ENCODE measurements around the gene GID4. TPM values are rescaled to one million over a fixed set of nuclear protein-coding genes. Genes with fewer than 3 reads are reported as not detected.

Gene GID4
- total and polyA plus RNA-seq, 2 of the 13 experiments (the other 11 are each of a cell fraction or from before 2014, with no cell fraction given): 4.3 to 6.1 TPM

DNA sequence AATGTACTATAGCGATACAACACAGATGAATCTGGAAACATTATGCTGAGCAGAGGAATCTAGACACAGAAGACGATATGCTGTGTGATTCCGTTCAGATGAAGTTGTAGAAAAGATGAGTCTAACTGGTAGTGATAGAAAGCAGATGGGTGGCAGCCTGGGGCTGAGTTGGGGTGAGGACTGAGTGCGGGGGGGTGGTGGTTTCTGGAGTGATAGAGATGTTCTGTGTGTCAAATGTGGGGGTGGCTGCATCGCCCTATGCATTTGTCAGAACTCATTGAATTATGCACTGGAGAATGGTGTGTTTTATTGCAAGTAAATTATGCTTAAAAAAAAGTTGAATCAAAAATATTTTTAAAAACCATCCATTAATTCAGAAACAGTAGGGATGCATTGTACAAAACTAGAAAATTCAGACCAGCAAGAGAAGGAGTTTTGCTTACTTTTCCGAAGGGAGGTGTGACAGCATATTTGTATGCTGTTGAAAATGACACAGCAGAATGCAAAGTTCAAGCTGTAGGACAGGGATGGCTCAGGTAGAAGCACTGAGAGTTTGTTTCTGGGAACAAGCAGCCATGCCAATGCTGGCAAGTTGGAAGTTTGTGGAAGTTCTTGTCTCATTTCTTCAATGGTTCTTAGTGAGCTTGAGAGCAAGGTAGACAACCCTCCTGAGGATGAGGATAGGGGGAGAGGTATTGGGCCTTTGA is 35.5 kb downstream of the GID4 start (continued):
- TF ChIP-seq, protein P1, sequence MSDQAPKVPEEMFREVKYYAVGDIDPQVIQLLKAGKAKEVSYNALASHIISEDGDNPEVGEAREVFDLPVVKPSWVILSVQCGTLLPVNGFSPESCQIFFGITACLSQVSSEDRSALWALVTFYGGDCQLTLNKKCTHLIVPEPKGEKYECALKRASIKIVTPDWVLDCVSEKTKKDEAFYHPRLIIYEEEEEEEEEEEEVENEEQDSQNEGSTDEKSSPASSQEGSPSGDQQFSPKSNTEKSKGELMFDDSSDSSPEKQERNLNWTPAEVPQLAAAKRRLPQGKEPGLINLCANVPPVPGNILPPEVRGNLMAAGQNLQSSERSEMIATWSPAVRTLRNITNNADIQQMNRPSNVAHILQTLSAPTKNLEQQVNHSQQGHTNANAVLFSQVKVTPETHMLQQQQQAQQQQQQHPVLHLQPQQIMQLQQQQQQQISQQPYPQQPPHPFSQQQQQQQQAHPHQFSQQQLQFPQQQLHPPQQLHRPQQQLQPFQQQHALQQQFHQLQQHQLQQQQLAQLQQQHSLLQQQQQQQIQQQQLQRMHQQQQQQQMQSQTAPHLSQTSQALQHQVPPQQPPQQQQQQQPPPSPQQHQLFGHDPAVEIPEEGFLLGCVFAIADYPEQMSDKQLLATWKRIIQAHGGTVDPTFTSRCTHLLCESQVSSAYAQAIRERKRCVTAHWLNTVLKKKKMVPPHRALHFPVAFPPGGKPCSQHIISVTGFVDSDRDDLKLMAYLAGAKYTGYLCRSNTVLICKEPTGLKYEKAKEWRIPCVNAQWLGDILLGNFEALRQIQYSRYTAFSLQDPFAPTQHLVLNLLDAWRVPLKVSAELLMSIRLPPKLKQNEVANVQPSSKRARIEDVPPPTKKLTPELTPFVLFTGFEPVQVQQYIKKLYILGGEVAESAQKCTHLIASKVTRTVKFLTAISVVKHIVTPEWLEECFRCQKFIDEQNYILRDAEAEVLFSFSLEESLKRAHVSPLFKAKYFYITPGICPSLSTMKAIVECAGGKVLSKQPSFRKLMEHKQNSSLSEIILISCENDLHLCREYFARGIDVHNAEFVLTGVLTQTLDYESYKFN (CRISPR knock-in tag; conservative IDR thresholded peaks at IDR 0.05): peak; percentile 51; the same call in 1 of the 2 replicates
- TF ChIP-seq MAFF (IDR thresholded peaks at IDR 0.05; ENCODE audit: low read depth, low read length) (peak; percentile 67), ZNF839 (CRISPR knock-in tag; IDR thresholded peaks at IDR 0.05; ENCODE audit: borderline replicate concordance) (no peak), ZNF333 (CRISPR knock-in tag; IDR thresholded peaks at IDR 0.05; ENCODE audit: borderline replicate concordance) (no peak), HDAC6 (IDR thresholded peaks at IDR 0.05; ENCODE audit: low read depth, low read length) (no peak), ZNF136 (CRISPR knock-in tag; IDR thresholded peaks at IDR 0.05; ENCODE audit: low read depth) (no peak), RBM39 (IDR thresholded peaks at IDR 0.05; ENCODE audit: low read depth, low read length, poor library complexity, severe bottlenecking) (no peak), SNAPC2 (CRISPR knock-in tag; IDR thresholded peaks at IDR 0.05) (no peak), POLR2A (IDR thresholded peaks at IDR 0.05; ENCODE audit: insufficient read depth in 1 of 2, low read depth in 2 of 2, low read length in 2 of 2) (peak in 1 of 2 experiments; percentile 39; a peak in 1 of 4 replicates), ZNF773 (CRISPR knock-in tag; IDR thresholded peaks at IDR 0.05; ENCODE audit: borderline replicate concordance) (no peak), SNAI1 (CRISPR knock-in tag; IDR thresholded peaks at IDR 0.05; ENCODE audit: borderline replicate concordance) (no peak), ZNF143 (CRISPR knock-in tag; IDR thresholded peaks at IDR 0.05) (no peak), PCBP1 (IDR thresholded peaks at IDR 0.05; ENCODE audit: borderline replicate concordance, low read depth, low read length) (no peak), HOXD1 (CRISPR knock-in tag; IDR thresholded peaks at IDR 0.05) (no peak), HMGA1 (CRISPR knock-in tag; conservative IDR thresholded peaks at IDR 0.05) (no peak), YEATS2 (CRISPR knock-in tag; IDR thresholded peaks at IDR 0.05; ENCODE audit: borderline replicate concordance) (no peak)
- TF ChIP-seq, protein P2, sequence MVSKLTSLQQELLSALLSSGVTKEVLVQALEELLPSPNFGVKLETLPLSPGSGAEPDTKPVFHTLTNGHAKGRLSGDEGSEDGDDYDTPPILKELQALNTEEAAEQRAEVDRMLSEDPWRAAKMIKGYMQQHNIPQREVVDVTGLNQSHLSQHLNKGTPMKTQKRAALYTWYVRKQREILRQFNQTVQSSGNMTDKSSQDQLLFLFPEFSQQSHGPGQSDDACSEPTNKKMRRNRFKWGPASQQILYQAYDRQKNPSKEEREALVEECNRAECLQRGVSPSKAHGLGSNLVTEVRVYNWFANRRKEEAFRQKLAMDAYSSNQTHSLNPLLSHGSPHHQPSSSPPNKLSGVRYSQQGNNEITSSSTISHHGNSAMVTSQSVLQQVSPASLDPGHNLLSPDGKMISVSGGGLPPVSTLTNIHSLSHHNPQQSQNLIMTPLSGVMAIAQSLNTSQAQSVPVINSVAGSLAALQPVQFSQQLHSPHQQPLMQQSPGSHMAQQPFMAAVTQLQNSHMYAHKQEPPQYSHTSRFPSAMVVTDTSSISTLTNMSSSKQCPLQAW (CRISPR knock-in tag; IDR thresholded peaks at IDR 0.05): 0 out of 2 replicates have a peak, but pooled peaks have one; percentile 14
- TF ChIP-seq, protein P3, sequence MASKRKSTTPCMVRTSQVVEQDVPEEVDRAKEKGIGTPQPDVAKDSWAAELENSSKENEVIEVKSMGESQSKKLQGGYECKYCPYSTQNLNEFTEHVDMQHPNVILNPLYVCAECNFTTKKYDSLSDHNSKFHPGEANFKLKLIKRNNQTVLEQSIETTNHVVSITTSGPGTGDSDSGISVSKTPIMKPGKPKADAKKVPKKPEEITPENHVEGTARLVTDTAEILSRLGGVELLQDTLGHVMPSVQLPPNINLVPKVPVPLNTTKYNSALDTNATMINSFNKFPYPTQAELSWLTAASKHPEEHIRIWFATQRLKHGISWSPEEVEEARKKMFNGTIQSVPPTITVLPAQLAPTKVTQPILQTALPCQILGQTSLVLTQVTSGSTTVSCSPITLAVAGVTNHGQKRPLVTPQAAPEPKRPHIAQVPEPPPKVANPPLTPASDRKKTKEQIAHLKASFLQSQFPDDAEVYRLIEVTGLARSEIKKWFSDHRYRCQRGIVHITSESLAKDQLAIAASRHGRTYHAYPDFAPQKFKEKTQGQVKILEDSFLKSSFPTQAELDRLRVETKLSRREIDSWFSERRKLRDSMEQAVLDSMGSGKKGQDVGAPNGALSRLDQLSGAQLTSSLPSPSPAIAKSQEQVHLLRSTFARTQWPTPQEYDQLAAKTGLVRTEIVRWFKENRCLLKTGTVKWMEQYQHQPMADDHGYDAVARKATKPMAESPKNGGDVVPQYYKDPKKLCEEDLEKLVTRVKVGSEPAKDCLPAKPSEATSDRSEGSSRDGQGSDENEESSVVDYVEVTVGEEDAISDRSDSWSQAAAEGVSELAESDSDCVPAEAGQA (IDR thresholded peaks at IDR 0.05; ENCODE audit: low read depth): no peak
- TF ChIP-seq, protein P3 (CRISPR knock-in tag; IDR thresholded peaks at IDR 0.05; ENCODE audit: borderline replicate concordance): no peak

All from HepG2 (cell line).